ENCODE data around the gene HOMER3. TPM values are rescaled to one million over a fixed set of nuclear protein-coding genes. Genes with fewer than 3 reads are reported as not detected.

Gene HOMER3
- total RNA-seq, 1 donor from 2014 or later: 93.0 TPM

GRCh38 chr19:18912933-18913332 lies 28.1 kb downstream of the HOMER3 start:
- Histone ChIP-seq H3K4me3 (no peak overlapping the region), H3K27ac (no peak overlapping the region), H3K27me3 (no peaks in the 10 kb centered on the region), H3K36me3 (peaks cover 30 to 42% of the 10 kb centered on the region in 2 donors), H3K4me1 (peaks cover 0 to 6% of the 10 kb centered on the region in 2 donors), H3K9me3 (no peaks in the 10 kb centered on the region)
- TF ChIP-seq CTCF (IDR thresholded peaks at IDR 0.05): no peak
- intact Hi-C loops (cut with DNase I): loop anchor here (10.0 kb wide), 1 partner anchor 222 kb away; the partner anchor contains the start of gene TMEM161A
- DNase-seq (ENCODE audit: low spot score in 2 of 2): no peak

- no peaks in the 10 kb centered on the region for H3K4me1 ChIP-seq
- TF ChIP-seq CTCF (IDR thresholded peaks at IDR 0.05): no peak
- H3K9me3 ChIP-seq: no peaks in the 10 kb centered on the region
- DNase-seq (ENCODE audit: low spot score in 2 of 2): peak in 1 of 2 donors; percentile 52
- H3K27ac ChIP-seq: no peak overlapping the region
- peaks cover 44 to 59% of the 10 kb centered on the region in 2 donors for H3K36me3 ChIP-seq
- intact Hi-C loops (cut with DNase I): loop anchor here (10.0 kb wide), 1 partner anchor 224 kb away; the partner anchor contains the start of gene TMEM161A
- no peaks in the 10 kb centered on the region for H3K27me3 ChIP-seq
- no peak overlapping the region for H3K4me3 ChIP-seq
Measured at GRCh38 chr19:18910801-18911436, 30.1 kb downstream of the HOMER3 start.

- TF ChIP-seq CTCF (IDR thresholded peaks at IDR 0.05): no peak
- intact Hi-C loops (cut with DNase I): loop anchor here (10.0 kb wide), 1 partner anchor 225 kb away; the partner anchor contains the start of gene TMEM161A
- Histone ChIP-seq H3K27me3 (no peaks in the 10 kb centered on the region), H3K9me3 (no peaks in the 10 kb centered on the region), H3K4me1 (no peaks in the 10 kb centered on the region), H3K27ac (no peak overlapping the region), H3K36me3 (peaks cover 48 to 60% of the 10 kb centered on the region in 2 donors), H3K4me3 (no peak overlapping the region)
- DNase-seq (ENCODE audit: low spot score in 2 of 2): peak in 1 of 2 donors; percentile 49
Measured at GRCh38 chr19:18910010-18910409, 31.0 kb downstream of the HOMER3 start.

- intact Hi-C loops (cut with DNase I): no loop called here
- H3K9me3 ChIP-seq: no peaks in the 10 kb centered on the region
- H3K4me1 ChIP-seq: no peaks in the 10 kb centered on the region
- no peak overlapping the region for H3K4me3 ChIP-seq
- peaks cover 51 to 61% of the 10 kb centered on the region in 2 donors for H3K36me3 ChIP-seq
- no peaks in the 10 kb centered on the region for H3K27me3 ChIP-seq
- DNase-seq (ENCODE audit: low spot score in 2 of 2): no peak
- TF ChIP-seq CTCF (IDR thresholded peaks at IDR 0.05): no peak
- H3K27ac ChIP-seq: no peak overlapping the region
Measured at GRCh38 chr19:18908917-18909619, 31.9 kb downstream of the HOMER3 start.

- Histone ChIP-seq H3K27me3 (no peaks in the 10 kb centered on the region), H3K27ac (no peak overlapping the region), H3K4me3 (no peak overlapping the region), H3K36me3 (peaks cover 49 to 57% of the 10 kb centered on the region in 2 donors), H3K4me1 (no peaks in the 10 kb centered on the region), H3K9me3 (no peaks in the 10 kb centered on the region)
- TF ChIP-seq CTCF (IDR thresholded peaks at IDR 0.05): no peak
- intact Hi-C loops (cut with DNase I): no loop called here
- no peak for DNase-seq (ENCODE audit: low spot score in 2 of 2)
Measured at GRCh38 chr19:18906605-18907519, 34.2 kb downstream of the HOMER3 start.
